K562 (cell line): ENCODE measurements around the gene NECTIN4. TPM values are rescaled to one million over a fixed set of nuclear protein-coding genes. Genes with fewer than 3 reads are reported as not detected.

Source experiments
- ARID3A ChIP-seq: IDR thresholded peaks from 2 replicates; pipeline ENCODE4 v1.6.1; 2012; ENCODE audit warnings: low read depth, low read length, improper control_type of control experiment, borderline replicate concordance
- BRF2 ChIP-seq: IDR thresholded peaks from 3 replicates; pipeline ENCODE4 v1.6.1; 2011; ENCODE audit warnings: borderline replicate concordance, mild to moderate bottlenecking; ENCODE audit not compliant: insufficient read length, insufficient read depth
- COPS2 ChIP-seq: fragments of 450-650 bp; conservative IDR thresholded peaks from 2 replicates; pipeline ENCODE4 v1.6.1; 2016; ENCODE audit warnings: mild to moderate bottlenecking, moderate library complexity
- FOXP4 ChIP-seq: sonication (generic); formaldehyde crosslinking; IDR thresholded peaks from 2 replicates; pipeline ENCODE4 v1.8.0; 2022; ENCODE audit warnings: mild to moderate bottlenecking, missing genetic modification reagents, borderline replicate concordance
- HDAC6 ChIP-seq: IDR thresholded peaks from 2 replicates; pipeline ENCODE4 v1.6.1; 2012; ENCODE audit warnings: low read depth, mild to moderate bottlenecking, control low read depth, inconsistent platforms, low read length, moderate library complexity
- NR0B1 ChIP-seq: fragments of 450-650 bp; IDR thresholded peaks from one replicate; pipeline ENCODE4 v1.6.1; 2018; ENCODE audit warnings: mild to moderate bottlenecking, moderate library complexity; ENCODE audit not compliant: partially characterized antibody
- PATZ1 ChIP-seq: fragments of 250-450 bp; sonication (Bioruptor Pico); IDR thresholded peaks from 2 replicates; pipeline ENCODE4 v1.5.0; 2020; ENCODE audit warnings: mild to moderate bottlenecking, borderline replicate concordance
- PHF8 ChIP-seq: fragments of 200-600 bp; sonication (generic); IDR thresholded peaks from 2 replicates; pipeline ENCODE4 v1.6.1; 2012; ENCODE audit warnings: mixed run types, mild to moderate bottlenecking, inconsistent platforms, low read length, moderate library complexity, borderline replicate concordance
- PYGO2 ChIP-seq: fragments of 450-650 bp; IDR thresholded peaks from 2 replicates; pipeline ENCODE4 v1.6.1; 2016; ENCODE audit warnings: mild to moderate bottlenecking, missing genetic modification characterization, moderate library complexity, missing compliant biosample characterization
- RB1 ChIP-seq: fragments of 450-650 bp; IDR thresholded peaks from 2 replicates; pipeline ENCODE4 v1.6.1; 2017; ENCODE audit warnings: low read depth, mild to moderate bottlenecking
- RBM22 ChIP-seq: fragments of 200-400 bp; formaldehyde crosslinking; IDR thresholded peaks from 2 replicates; pipeline ENCODE4 v1.6.1; 2018; ENCODE audit warnings: low read length, low read depth; ENCODE audit not compliant: poor library complexity, severe bottlenecking
- SOX6 ChIP-seq: fragments of 450-650 bp; IDR thresholded peaks from 2 replicates; pipeline ENCODE4 v1.6.1; 2014; ENCODE audit warnings: mild to moderate bottlenecking
- TAF9B ChIP-seq: fragments of 450-650 bp; IDR thresholded peaks from 2 replicates; pipeline ENCODE4 v1.6.1; 2018; ENCODE audit warnings: mild to moderate bottlenecking; ENCODE audit not compliant: partially characterized antibody
- polyA plus RNA-seq, 8 experiments: library from polyadenylated mRNA; depleted of rRNA in 4 of 8; stranded (reverse) in 5 of 8; unstranded in 3 of 8; fragments of >200 nt; fragmentation: Nextera tagmentation in 2 of 8; fragmentation: Illumina TruSeq in 1 of 8; extraction: Ambion mirVana in 2 of 8; extraction: Trizol in 1 of 8; gene quantifications; 2 replicates each; pipeline versions ENCODE4 v1.2.1 to v1.2.3, GENCODE V29; 2011 to 2014; ENCODE audit warnings: inconsistent platforms in 1 of 8, missing spikeins in 1 of 8
- total RNA-seq, 7 experiments: library from RNA; depleted of rRNA in 6 of 7; stranded (reverse); fragments of >200 nt in 6 of 7; fragmentation: Illumina TruSeq in 2 of 7; extraction: Trizol in 2 of 7; gene quantifications; 2 replicates each; pipeline versions ENCODE4 v1.2.1 to v1.2.3, GENCODE V29; 2011 to 2021; ENCODE audit warnings: low replicate concordance in 1 of 7

NECTIN4 gene
- total and polyA plus RNA-seq, 9 of the 15 experiments (the other 6 are each of a cell fraction or from before 2014, with no cell fraction given), result 0.01 to 0.09 TPM; not detected in 7

GRCh38 chr1:161132410-161133219 is 43.3 kb upstream of the NECTIN4 start, which contains the start of gene DEDD (continued):
- TF ChIP-seq PATZ1 (CRISPR knock-in tag) (no peak), NR0B1 (no peak), ARID3A (no peak), PYGO2 (tag) (0 out of 2 replicates have a peak, but pooled peaks have one; percentile 49), RB1 (peak; percentile 90), PHF8 (peak; percentile 52), RBM22 (peak; percentile 48), SOX6 (no peak), TAF9B (peak; percentile 16), COPS2 (no peak), BRF2 (no peak), HDAC6 (no peak), FOXP4 (no peak)
